Stomach smooth muscle (tissue), 2 donors: ENCODE data around the gene TNK2.
"Not testable (repeated sequence)": the region's sequence is repeated elsewhere in the genome, so short reads cannot be mapped to it uniquely, and the experiment has no call there.

Experiments used
- H3K27ac ChIP-seq: one replicate; pipeline ENCODE4 v1.7.0; 2013; ENCODE audit warnings: mild to moderate bottlenecking, low read length, inconsistent platforms
- H3K27me3 ChIP-seq, 2 donors: one replicate each; pipeline ENCODE4 v1.7.0; 2013; ENCODE audit warnings: low read length in 2 of 2; ENCODE audit not compliant: insufficient read depth in 2 of 2, control insufficient read depth in 1 of 2
- H3K36me3 ChIP-seq, 2 donors: one replicate each; pipeline ENCODE4 v1.7.0; 2013; ENCODE audit warnings: low read length in 2 of 2; ENCODE audit not compliant: control insufficient read depth in 2 of 2, insufficient read depth in 2 of 2
- H3K4me1 ChIP-seq: one replicate; pipeline ENCODE4 v1.7.0; 2013; ENCODE audit warnings: low read length; ENCODE audit not compliant: control insufficient read depth, insufficient read depth
- H3K4me3 ChIP-seq, 2 donors: one replicate each; pipeline ENCODE4 v1.7.0; 2013; ENCODE audit warnings: low read length in 2 of 2
- H3K9ac ChIP-seq, 2 donors: one replicate each; pipeline ENCODE4 v1.7.0; 2013; ENCODE audit warnings: low read length in 2 of 2, mild to moderate bottlenecking in 1 of 2
- H3K9me3 ChIP-seq, 2 donors: one replicate each; pipeline ENCODE4 v1.7.0; 2013; ENCODE audit warnings: low read length in 2 of 2; ENCODE audit not compliant: control insufficient read depth in 2 of 2
- donor health status: healthy.
- donor health status: Pancreatic carcinoma.

Gene TNK2

GRCh38 chr3:195906865-195907683 is 1.3 kb downstream of the TNK2 start:
- Histone ChIP-seq H3K4me1 (peaks cover 34% of the 10 kb centered on the region), H3K27ac (no peak overlapping the region), H3K9ac (no peak overlapping the region)

GRCh38 chr3:195905970-195906864 is 2.1 kb downstream of the TNK2 start:
- Histone ChIP-seq H3K36me3 (no peaks in the 10 kb centered on the region), H3K4me1 (peaks cover 34% of the 10 kb centered on the region), H3K9me3 (no peaks in the 10 kb centered on the region), H3K27ac (no peak overlapping the region), H3K27me3 (no peaks in the 10 kb centered on the region), H3K4me3 (peak overlapping the region in 1 of 2 donors; percentile 49), H3K9ac (no peak overlapping the region)

More at GRCh38 chr3:195906865-195907683, 1.3 kb downstream of the TNK2 start:
- Histone ChIP-seq H3K27me3 (no peaks in the 10 kb centered on the region), H3K36me3 (no peaks in the 10 kb centered on the region), H3K9me3 (no peaks in the 10 kb centered on the region), H3K4me3 (peak overlapping the region in 1 of 2 donors; percentile 78)

GRCh38 chr3:195904368-195904767 is 4.0 kb downstream of the TNK2 start:
- H3K4me1 ChIP-seq = peaks cover 29% of the 10 kb centered on the region
- H3K9ac ChIP-seq = no peak overlapping the region
- no peaks in the 10 kb centered on the region for H3K27me3 ChIP-seq
- H3K36me3 ChIP-seq = no peaks in the 10 kb centered on the region
- H3K27ac ChIP-seq = no peak overlapping the region
- no peak overlapping the region for H3K4me3 ChIP-seq
- H3K9me3 ChIP-seq = no peaks in the 10 kb centered on the region

DNA sequence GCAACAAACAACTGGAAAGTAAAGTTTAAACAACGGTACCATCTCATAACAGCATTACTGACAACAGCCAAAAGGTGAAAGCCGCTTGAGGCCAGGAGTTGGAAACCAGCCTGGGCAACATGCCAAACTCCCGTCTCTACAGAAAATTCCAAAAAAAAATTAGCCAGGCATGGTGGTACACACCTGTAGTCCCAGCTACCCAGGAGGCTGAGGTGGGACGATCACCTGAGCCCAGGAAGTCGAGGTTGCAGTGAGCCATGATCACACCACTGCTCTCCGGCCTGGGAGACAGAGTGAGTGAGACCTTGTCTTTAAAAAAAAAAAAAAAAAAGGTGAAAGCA is 4.4 kb downstream of the TNK2 start:
- Histone ChIP-seq H3K9ac (no peak overlapping the region), H3K4me1 (peaks cover 28% of the 10 kb centered on the region), H3K27me3 (no peaks in the 10 kb centered on the region), H3K4me3 (no peak overlapping the region), H3K9me3 (no peaks in the 10 kb centered on the region), H3K36me3 (no peaks in the 10 kb centered on the region), H3K27ac (no peak overlapping the region)

DNA sequence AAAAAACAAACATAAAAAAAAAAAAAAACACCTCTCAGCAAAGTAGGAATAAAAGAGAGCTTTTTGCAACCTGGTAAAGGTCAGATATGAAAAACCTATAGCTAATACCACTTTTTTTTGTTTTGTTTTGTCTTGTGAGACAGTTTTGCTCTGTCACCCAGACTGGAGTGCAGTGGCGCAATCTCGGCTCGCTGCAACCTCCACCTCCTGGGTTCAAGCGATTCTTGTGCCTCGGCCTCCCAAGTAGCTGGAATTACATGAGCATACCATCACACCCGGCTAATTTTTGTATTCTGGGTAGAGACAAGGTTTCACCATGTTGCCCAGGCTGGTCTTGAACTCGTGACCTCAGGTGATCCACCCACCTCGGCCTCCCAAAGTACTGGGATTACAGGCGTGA is 5.7 kb downstream of the TNK2 start:
- not testable (repeated sequence) for H3K36me3 ChIP-seq, H3K27ac ChIP-seq, H3K4me3 ChIP-seq, H3K9me3 ChIP-seq, H3K27me3 ChIP-seq, H3K9ac ChIP-seq
- peaks cover 18% of the 10 kb centered on the region for H3K4me1 ChIP-seq

DNA sequence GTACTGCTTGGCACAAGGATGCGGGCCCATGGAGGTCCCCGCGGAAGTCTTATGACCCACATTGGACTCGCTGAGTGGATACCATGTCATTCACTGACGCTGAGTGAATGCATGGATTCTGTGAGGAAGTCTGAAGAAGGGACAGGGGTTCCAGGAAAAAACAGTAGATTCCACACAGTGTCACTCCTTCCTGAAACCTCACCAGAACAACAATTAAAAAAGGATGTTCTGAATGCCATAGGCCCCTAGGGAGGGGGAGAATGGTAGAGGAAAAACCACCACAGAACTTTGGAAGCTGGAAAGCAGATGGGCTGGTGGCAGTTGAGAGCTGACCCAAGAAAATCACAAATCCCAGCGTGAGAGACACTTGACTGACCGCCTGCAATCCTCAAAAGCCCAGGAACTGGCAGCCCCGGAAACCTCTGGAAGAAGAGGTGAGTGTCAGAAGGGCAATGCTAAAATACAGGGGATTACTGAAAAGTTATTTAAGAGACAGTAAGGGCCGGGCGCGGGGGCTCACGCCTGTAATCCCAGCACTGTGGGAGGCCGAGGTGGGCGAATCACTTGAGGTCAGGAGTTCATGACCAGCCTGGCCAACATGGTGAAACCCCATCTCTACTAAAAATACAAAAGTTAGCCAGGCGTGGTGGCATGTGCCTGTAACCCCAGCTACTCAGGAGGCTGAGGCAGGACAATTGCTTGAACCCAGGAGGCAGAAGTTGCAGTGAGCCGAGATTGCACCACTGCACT is 6.3 kb downstream of the TNK2 start:
- not testable (repeated sequence) for H3K4me3 ChIP-seq, H3K27me3 ChIP-seq, H3K27ac ChIP-seq, H3K36me3 ChIP-seq, H3K9me3 ChIP-seq, H3K9ac ChIP-seq
- H3K4me1 ChIP-seq = peaks cover 17% of the 10 kb centered on the region

DNA sequence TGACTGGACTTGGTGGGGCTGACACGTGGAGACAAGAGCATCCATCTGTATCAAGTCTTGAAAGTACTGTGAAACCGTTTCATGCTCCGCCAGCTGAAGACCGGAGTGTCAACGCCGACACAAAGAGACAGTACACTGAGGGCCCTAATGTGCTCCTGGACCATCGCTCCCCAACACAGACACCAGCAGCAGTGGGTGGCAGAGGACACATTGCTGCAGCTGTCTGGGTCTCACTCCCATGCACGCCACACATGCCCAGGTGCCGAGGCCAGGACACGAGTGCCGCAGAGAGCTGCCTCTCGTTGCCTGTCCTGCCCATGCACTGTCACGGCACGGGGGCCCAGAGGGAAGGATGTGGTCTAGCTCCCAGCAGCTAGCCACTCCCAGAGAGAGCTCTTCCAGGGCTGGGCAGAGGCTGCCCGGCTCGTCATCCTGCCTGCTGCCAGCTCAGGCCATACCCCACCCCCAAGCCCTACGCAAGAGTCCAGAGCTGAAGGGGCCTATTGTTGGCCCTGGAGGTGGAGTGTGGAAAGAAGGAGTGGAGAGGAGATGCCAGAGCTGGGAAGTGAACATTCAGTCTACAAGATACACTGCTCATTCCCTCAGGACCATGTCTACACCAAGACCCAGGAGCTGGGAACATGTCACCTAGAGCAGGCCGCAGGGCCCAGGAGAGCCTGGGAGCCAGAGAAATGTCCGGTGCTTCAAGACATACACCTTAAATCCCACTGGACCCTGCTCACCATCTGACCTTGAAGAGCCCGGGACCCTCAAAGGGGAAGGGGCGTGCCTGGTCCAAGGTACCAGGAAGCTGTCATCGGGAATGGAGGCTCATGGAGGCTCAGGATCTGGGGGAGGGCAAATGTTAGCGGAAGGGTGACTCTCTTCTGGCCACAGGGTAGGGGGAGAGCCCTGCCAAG is 7.7 kb downstream of the TNK2 start:
- Histone ChIP-seq H3K9ac (no peak overlapping the region), H3K4me3 (no peak overlapping the region), H3K27ac (peak overlapping the region; percentile 18), H3K4me1 (peaks cover 23% of the 10 kb centered on the region), H3K36me3 (no peaks in the 10 kb centered on the region), H3K9me3 (no peaks in the 10 kb centered on the region), H3K27me3 (no peaks in the 10 kb centered on the region)

GRCh38 chr3:195899701-195900435 is 8.5 kb downstream of the TNK2 start:
- peaks cover 28% of the 10 kb centered on the region for H3K4me1 ChIP-seq
- H3K36me3 ChIP-seq = no peaks in the 10 kb centered on the region
- H3K27me3 ChIP-seq = no peaks in the 10 kb centered on the region
- H3K4me3 ChIP-seq = no peak overlapping the region
- H3K9me3 ChIP-seq = no peaks in the 10 kb centered on the region
- no peak overlapping the region for H3K27ac ChIP-seq
- no peak overlapping the region for H3K9ac ChIP-seq

GRCh38 chr3:195897853-195898415 is 10.4 kb downstream of the TNK2 start:
- Histone ChIP-seq H3K4me1 (peaks cover 45% of the 10 kb centered on the region), H3K36me3 (no peaks in the 10 kb centered on the region), H3K9ac (no peak overlapping the region), H3K9me3 (no peaks in the 10 kb centered on the region), H3K27me3 (no peaks in the 10 kb centered on the region), H3K27ac (no peak overlapping the region), H3K4me3 (no peak overlapping the region)
